Panc1 (cell line): ENCODE results near the gene MPO. TPM values are rescaled to one million over a fixed set of nuclear protein-coding genes. Genes with fewer than 3 reads are reported as not detected.

ENCODE experiments used
- ATAC-seq: fragments of 200-7000 bp; cut with Tn5 transposase; 2 replicates; pipeline ENCODE4 v1.9.1; 2020; ENCODE audit warnings: mild to moderate bottlenecking, moderate library complexity
- BruUV-seq: library from RNA; stranded (reverse); fragments of 400-500 nt; replicated peaks from 2 replicates; lab custom pipeline; 2021; lab: Mats Ljungman, UMichigan
- CTCF ChIA-PET: fragments of 300-600 bp; sonication (Branson Sonifier 250); formaldehyde crosslinking; loops from one replicate; lab custom pipeline; 2022; ENCODE audit warnings: antibody characterized with exemption; lab: Charles Lee
- POLR2A ChIA-PET: fragments of 300-600 bp; sonication (Branson Sonifier 250); formaldehyde crosslinking; loops from one replicate; lab custom pipeline; 2022; ENCODE audit warnings: antibody characterized with exemption; lab: Charles Lee
- DNase-seq: peaks from one replicate; pipeline ENCODE4 v3.0.0-alpha.2; 2010; ENCODE audit warnings: low read depth, low spot score
- H3K27ac ChIP-seq: 2 replicates; pipeline ENCODE4 v1.5.1; 2011; ENCODE audit warnings: mild to moderate bottlenecking, low read length, inconsistent platforms
- H3K27me3 ChIP-seq: fragments of 200-500 bp; sonication (Bioruptor generic); 2 replicates; pipeline ENCODE4 v1.6.0; 2014; ENCODE audit warnings: low read length, inconsistent platforms; ENCODE audit not compliant: control insufficient read depth, insufficient read depth
- H3K36me3 ChIP-seq: fragments of 200-500 bp; sonication (Bioruptor generic); 2 replicates; pipeline ENCODE4 v1.5.1; 2014; ENCODE audit warnings: inconsistent platforms, mild to moderate bottlenecking, low read length, moderate library complexity; ENCODE audit not compliant: control insufficient read depth, insufficient read depth
- H3K4me1 ChIP-seq: 2 replicates; pipeline ENCODE4 v1.5.1; 2011; ENCODE audit warnings: inconsistent platforms, mild to moderate bottlenecking, low read length, moderate library complexity; ENCODE audit not compliant: control insufficient read depth, insufficient read depth
- H3K4me3 ChIP-seq, 2 experiments: 2 replicates each; pipeline ENCODE4 v1.5.1; 2011 to 2012; ENCODE audit warnings: low read depth in 2 of 2, low read length in 2 of 2, mild to moderate bottlenecking in 2 of 2, inconsistent platforms in 1 of 2, moderate library complexity in 1 of 2
- H3K9me3 ChIP-seq: fragments of 200-500 bp; sonication (Bioruptor generic); 2 replicates; pipeline ENCODE4 v1.5.1; 2014; ENCODE audit warnings: low read depth, mild to moderate bottlenecking, inconsistent platforms, low read length, moderate library complexity; ENCODE audit not compliant: control insufficient read depth, insufficient read depth
- POLR2AphosphoS5 ChIP-seq: IDR thresholded peaks from 2 replicates; pipeline ENCODE4 v1.6.1; 2012; ENCODE audit warnings: mild to moderate bottlenecking, low read depth, low read length, moderate library complexity
- SIN3A ChIP-seq: IDR thresholded peaks from 2 replicates; pipeline ENCODE4 v1.6.1; 2012; ENCODE audit warnings: low read depth, mild to moderate bottlenecking, low read length, moderate library complexity, borderline replicate concordance; ENCODE audit not compliant: insufficient read depth
- TCF7L2 ChIP-seq: IDR thresholded peaks from 2 replicates; pipeline ENCODE4 v1.6.1; 2011; ENCODE audit warnings: mild to moderate bottlenecking, low read depth, low read length, inconsistent platforms
- in situ Hi-C: cut with HindIII; loops from 2 replicates; pipeline ENCODE4 v1.10.0; 2016; ENCODE audit warnings: low sequenced_read_pairs, low pct_unique_long_range_greater_than_20kb
- intact Hi-C: fragments of 100-400 bp; cut with micrococcal nuclease; formaldehyde crosslinking; loops from one replicate; pipeline ENCODE4 v1.10.0; 2022; ENCODE audit not compliant: unreplicated experiment
- total RNA-seq: library from RNA; stranded (reverse); gene quantifications from one replicate; pipeline ENCODE4 v1.2.1, GENCODE V29; 2021; ENCODE audit not compliant: unreplicated experiment
- TF ChIP-seq, protein P1 (sequence below), 2 experiments: IDR thresholded peaks; 2 replicates each; pipeline ENCODE4 v1.6.1; 2011 to 2012; ENCODE audit warnings: low read depth in 2 of 2, control low read depth in 1 of 2, low read length in 1 of 2, mild to moderate bottlenecking in 1 of 2, moderate library complexity in 1 of 2; ENCODE audit not compliant: insufficient read depth in 1 of 2
- TF ChIP-seq, protein P2 (sequence below): fragments of 450-650 bp; IDR thresholded peaks from 2 replicates; pipeline ENCODE4 v1.5.1; 2017; ENCODE audit warnings: mild to moderate bottlenecking

Gene MPO
- total RNA-seq, 1 experiment from 2014 or later = not detected

DNA sequence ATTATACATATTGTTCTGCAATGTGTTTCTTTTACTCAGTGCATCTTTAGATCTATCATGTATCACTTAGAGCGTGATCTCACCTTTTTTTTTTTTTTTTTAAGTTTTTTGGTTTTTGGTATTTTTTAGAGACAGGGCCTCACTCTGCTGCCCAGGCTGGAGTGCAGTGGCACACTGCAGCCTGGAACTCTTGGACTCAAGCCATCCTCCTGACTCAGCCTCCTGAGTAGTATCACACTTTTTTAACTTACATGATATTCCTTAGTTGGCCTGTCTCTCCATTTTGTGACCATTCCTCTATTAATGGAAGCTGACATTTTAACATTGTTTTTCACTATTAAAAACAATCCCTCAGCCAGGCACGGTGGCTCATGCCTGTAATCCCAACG, 4.7 kb upstream of the MPO start:
- H3K9me3 ChIP-seq = no peaks in the 10 kb centered on the region
- ChIA-PET CTCF (no interaction called here), POLR2A (no interaction called here)
- TF ChIP-seq, protein P1, sequence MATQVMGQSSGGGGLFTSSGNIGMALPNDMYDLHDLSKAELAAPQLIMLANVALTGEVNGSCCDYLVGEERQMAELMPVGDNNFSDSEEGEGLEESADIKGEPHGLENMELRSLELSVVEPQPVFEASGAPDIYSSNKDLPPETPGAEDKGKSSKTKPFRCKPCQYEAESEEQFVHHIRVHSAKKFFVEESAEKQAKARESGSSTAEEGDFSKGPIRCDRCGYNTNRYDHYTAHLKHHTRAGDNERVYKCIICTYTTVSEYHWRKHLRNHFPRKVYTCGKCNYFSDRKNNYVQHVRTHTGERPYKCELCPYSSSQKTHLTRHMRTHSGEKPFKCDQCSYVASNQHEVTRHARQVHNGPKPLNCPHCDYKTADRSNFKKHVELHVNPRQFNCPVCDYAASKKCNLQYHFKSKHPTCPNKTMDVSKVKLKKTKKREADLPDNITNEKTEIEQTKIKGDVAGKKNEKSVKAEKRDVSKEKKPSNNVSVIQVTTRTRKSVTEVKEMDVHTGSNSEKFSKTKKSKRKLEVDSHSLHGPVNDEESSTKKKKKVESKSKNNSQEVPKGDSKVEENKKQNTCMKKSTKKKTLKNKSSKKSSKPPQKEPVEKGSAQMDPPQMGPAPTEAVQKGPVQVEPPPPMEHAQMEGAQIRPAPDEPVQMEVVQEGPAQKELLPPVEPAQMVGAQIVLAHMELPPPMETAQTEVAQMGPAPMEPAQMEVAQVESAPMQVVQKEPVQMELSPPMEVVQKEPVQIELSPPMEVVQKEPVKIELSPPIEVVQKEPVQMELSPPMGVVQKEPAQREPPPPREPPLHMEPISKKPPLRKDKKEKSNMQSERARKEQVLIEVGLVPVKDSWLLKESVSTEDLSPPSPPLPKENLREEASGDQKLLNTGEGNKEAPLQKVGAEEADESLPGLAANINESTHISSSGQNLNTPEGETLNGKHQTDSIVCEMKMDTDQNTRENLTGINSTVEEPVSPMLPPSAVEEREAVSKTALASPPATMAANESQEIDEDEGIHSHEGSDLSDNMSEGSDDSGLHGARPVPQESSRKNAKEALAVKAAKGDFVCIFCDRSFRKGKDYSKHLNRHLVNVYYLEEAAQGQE (IDR thresholded peaks at IDR 0.05; ENCODE audit: insufficient read depth in 1 of 2, low read depth in 2 of 2, low read length in 1 of 2) = no peak
- no peak for TF ChIP-seq SIN3A
- TF ChIP-seq TCF7L2 = no peak
- TF ChIP-seq POLR2AphosphoS5 = no peak
- TF ChIP-seq, protein P2, sequence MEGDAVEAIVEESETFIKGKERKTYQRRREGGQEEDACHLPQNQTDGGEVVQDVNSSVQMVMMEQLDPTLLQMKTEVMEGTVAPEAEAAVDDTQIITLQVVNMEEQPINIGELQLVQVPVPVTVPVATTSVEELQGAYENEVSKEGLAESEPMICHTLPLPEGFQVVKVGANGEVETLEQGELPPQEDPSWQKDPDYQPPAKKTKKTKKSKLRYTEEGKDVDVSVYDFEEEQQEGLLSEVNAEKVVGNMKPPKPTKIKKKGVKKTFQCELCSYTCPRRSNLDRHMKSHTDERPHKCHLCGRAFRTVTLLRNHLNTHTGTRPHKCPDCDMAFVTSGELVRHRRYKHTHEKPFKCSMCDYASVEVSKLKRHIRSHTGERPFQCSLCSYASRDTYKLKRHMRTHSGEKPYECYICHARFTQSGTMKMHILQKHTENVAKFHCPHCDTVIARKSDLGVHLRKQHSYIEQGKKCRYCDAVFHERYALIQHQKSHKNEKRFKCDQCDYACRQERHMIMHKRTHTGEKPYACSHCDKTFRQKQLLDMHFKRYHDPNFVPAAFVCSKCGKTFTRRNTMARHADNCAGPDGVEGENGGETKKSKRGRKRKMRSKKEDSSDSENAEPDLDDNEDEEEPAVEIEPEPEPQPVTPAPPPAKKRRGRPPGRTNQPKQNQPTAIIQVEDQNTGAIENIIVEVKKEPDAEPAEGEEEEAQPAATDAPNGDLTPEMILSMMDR = no peak
- no peak for DNase-seq
- H3K36me3 ChIP-seq = no peaks in the 10 kb centered on the region
- H3K4me3 ChIP-seq = no peak overlapping the region
- BruUV-seq = no TSS peak
- intact Hi-C loops (no loop called here), in situ Hi-C loops (no loop called here)
- H3K4me1 ChIP-seq = no peaks in the 10 kb centered on the region
- H3K27me3 ChIP-seq = peaks cover 6% of the 10 kb centered on the region; the same call in 1 of the 2 replicates
- H3K27ac ChIP-seq = no peak overlapping the region
- no peak for ATAC-seq

DNA sequence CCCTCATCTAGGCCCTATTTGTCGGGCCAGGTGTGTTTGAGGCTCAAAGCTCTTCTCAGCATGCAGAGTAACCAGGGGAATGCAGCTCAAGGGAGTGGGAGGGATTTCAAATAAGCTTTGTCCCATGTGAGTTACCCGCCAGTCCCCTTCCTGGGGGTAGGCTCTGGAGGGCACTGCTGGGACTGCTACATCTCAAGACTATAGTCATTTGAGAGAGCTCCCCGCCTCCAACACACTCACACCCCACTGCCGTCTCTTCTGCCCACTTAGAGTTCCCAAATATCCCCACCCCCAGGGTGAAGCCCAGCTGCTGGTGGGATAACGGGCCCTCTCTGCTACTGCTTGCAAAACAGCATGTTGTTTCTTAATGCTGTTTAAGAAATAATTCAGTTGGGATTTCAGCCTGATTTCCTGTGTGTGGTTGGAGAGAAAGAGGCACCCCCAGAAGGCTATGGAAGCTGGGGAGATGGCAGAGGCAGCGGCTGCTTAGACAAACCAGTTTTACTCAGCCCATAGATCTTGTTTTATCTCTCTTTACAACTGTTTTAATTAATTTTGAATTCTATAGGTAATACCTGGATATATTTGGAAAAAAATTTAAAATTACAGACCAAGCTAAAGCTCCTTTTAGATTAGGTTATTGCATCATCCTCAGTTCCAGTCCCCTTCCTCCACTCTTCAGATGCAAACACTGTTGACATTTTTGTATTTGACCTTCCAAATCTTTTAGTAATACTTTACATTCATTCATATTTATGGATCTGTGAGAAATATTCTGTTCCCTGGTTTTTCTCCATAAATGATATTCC, 4.1 kb upstream of the MPO start:
- ATAC-seq (no peak), DNase-seq (no peak)
- in situ Hi-C loops = no loop called here
- Histone ChIP-seq H3K36me3 (no peaks in the 10 kb centered on the region), H3K4me1 (no peaks in the 10 kb centered on the region), H3K9me3 (no peaks in the 10 kb centered on the region), H3K27me3 (peaks cover 2% of the 10 kb centered on the region; the same call in 1 of the 2 replicates), H3K27ac (no peak overlapping the region), H3K4me3 (no peak overlapping the region)
- TF ChIP-seq TCF7L2 (no peak), SIN3A (no peak), POLR2AphosphoS5 (no peak)
- TF ChIP-seq, protein P2 = no peak
- TF ChIP-seq, protein P1 (IDR thresholded peaks at IDR 0.05; ENCODE audit: insufficient read depth in 1 of 2, low read depth in 2 of 2, low read length in 1 of 2) = no peak
- intact Hi-C loops = no loop called here
- ChIA-PET CTCF (no interaction called here), POLR2A (no interaction called here)
- no TSS peak for BruUV-seq
